Measurements from ENCODE around the gene FCAMR.

FCAMR gene

DNA sequence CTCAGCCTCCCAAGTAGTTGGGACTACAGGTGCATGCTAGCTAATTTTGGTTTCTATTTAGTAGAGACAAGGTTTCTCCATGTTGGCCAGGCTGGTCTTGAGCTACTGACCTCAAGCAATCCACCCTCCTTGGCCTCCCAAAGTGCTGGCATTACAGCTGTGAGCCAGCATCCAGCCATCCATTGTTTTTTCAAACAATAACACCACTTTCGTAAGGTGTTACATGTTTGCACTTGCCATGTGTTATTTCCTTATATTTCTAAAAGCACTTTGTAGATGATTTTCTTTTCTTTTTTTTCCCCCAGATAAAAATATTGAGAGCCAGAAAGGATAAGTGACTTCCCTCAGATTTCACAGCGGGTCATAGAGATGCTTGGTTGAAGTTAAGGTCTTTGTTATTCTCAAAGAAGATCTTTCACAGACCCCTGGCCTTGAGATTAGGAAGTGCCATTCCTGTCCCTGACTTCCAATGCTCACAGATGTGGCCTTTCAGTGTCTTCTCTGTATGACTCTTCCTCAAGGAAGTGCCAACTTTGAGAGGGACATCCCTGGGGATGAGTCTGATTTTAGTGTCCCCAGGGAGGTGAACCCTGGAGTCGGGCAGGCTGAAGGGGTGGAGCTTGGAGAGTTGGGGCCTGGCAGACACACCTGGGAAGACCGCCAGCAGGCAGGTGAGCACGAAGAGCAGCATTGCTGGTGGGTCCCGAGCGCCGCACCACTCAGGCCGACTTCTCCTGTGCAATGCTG is 30.2 kb downstream of the FCAMR start:
- TF ChIP-seq, protein P1, sequence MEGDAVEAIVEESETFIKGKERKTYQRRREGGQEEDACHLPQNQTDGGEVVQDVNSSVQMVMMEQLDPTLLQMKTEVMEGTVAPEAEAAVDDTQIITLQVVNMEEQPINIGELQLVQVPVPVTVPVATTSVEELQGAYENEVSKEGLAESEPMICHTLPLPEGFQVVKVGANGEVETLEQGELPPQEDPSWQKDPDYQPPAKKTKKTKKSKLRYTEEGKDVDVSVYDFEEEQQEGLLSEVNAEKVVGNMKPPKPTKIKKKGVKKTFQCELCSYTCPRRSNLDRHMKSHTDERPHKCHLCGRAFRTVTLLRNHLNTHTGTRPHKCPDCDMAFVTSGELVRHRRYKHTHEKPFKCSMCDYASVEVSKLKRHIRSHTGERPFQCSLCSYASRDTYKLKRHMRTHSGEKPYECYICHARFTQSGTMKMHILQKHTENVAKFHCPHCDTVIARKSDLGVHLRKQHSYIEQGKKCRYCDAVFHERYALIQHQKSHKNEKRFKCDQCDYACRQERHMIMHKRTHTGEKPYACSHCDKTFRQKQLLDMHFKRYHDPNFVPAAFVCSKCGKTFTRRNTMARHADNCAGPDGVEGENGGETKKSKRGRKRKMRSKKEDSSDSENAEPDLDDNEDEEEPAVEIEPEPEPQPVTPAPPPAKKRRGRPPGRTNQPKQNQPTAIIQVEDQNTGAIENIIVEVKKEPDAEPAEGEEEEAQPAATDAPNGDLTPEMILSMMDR (IDR thresholded peaks at IDR 0.05; ENCODE audit: insufficient read depth, low read depth, low read length, missing control alignments): no peak
- no peak for DNase-seq (ENCODE audit: low read depth)
- no peak overlapping the region for H3K4me3 ChIP-seq (ENCODE audit: low read depth, low read length)

- no peak overlapping the region for H3K4me3 ChIP-seq (ENCODE audit: low read depth, low read length)
- no peak for DNase-seq (ENCODE audit: low read depth)
- TF ChIP-seq, protein P1 (IDR thresholded peaks at IDR 0.05; ENCODE audit: insufficient read depth, low read depth, low read length, missing control alignments): no peak
Measured at GRCh38 chr1:206939131-206939530, 31.1 kb downstream of the FCAMR start.

GRCh38 chr1:206937425-206937824 is 32.8 kb downstream of the FCAMR start:
- TF ChIP-seq, protein P1 (IDR thresholded peaks at IDR 0.05; ENCODE audit: insufficient read depth, low read depth, low read length, missing control alignments): no peak
- H3K4me3 ChIP-seq (ENCODE audit: low read depth, low read length): no peak overlapping the region
- DNase-seq (ENCODE audit: low read depth): no peak

DNA sequence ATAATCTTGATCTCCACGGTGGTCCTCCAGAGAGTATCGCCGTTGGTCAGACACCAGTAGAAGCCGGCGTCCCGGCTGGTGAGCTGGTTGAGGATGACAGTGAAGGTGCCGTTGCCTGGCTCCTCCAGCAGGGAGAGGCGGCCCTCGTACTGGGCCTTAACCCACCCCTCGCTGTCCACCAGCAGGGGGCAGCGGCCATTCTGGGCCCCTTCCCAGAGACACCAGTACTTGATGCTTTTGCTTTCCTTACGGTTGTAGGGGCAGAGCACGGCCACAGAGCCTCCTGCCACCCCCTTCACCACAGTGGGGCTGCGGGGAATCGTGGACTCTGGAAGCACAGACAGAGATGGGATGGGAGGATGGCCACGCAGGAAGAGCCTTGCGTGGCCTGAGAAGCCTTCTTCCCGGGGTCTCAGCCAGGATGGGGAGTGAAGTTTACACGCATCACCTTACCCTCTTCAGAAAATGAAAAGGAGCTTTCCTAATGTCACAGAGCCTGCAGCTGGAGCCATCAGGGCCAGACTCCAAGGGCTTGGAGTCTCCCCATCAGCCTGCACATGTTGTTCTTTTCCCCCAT is 34.7 kb downstream of the FCAMR start:
- peak; percentile 65 for DNase-seq (ENCODE audit: low read depth)

DNA sequence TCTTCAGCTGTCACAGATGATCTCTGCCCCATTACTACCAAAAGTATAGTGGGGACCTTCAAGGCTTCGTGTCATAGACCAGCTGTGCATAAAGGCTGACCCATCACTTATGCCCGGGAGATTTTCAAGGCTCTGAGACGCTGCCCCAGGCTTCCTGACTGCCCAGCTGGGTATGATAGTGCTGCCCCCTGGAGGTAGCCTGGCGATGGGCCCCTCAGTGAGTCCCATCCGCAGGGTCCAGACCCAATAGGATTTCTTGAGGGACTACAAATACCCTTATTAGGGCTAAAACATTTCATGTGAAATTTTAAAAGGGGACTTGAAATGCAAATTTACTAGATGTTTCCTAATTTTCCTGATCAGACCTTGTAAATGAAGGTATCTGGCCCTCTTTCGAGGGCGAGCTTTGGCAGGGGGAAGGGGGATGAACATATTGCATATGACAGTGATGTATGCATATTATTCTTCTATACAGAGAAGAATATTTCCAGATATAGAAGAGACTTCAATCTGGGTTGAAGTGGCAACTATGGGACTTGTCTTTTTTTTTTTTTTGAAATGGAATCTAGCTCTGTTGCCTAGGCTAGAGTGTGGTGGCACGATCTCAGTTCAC is 36.8 kb downstream of the FCAMR start:
- H3K4me3 ChIP-seq (ENCODE audit: low read depth, low read length): no peak overlapping the region
- TF ChIP-seq, protein P1 (IDR thresholded peaks at IDR 0.05; ENCODE audit: insufficient read depth, low read depth, low read length, missing control alignments): peak; percentile 91
- DNase-seq (ENCODE audit: low read depth): peak; percentile 83

More for the DNA sequence above, 34.7 kb downstream of the FCAMR start:
- H3K4me3 ChIP-seq (ENCODE audit: low read depth, low read length): no peak overlapping the region
- TF ChIP-seq, protein P1 (IDR thresholded peaks at IDR 0.05; ENCODE audit: insufficient read depth, low read depth, low read length, missing control alignments): peak; percentile 57

DNA sequence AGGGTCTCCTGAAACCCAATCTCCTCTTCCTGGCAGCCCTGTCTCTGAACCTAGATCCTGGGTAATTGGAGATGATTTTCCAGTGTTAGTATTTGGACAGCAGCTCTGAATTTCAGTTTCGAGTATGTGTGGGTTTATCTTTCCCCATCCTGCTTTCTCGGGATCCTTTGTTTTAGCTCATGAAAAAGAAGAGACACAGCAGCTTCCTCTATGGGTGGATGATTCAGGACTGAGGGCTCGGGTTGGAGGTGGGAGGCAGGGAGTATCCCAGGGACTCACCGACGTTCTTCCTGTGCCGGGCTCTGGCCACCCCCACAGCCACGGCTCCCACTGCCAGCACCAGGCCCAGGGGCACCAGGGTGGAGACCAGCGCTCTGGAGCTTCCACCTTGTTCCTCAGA is 38.1 kb downstream of the FCAMR start:
- no peak for DNase-seq (ENCODE audit: low read depth)
- no peak overlapping the region for H3K4me3 ChIP-seq (ENCODE audit: low read depth, low read length)
- TF ChIP-seq, protein P1 (IDR thresholded peaks at IDR 0.05; ENCODE audit: insufficient read depth, low read depth, low read length, missing control alignments): no peak

All from GM12865 (cell line).